IMR-90 (cell line): ENCODE measurements around the gene HSPA9. TPM values are rescaled to one million over a fixed set of nuclear protein-coding genes. Genes with fewer than 3 reads are reported as not detected.

Experiments used
- ATAC-seq: fragments of 200-7000 bp; cut with Tn5 transposase; 2 replicates; pipeline ENCODE4 v1.9.1; 2020; ENCODE audit warnings: low read depth, mild to moderate bottlenecking, moderate library complexity
- BruUV-seq: library from RNA; stranded (reverse); fragments of 400-500 nt; replicated peaks from 2 replicates; lab custom pipeline; 2021; lab: Mats Ljungman, UMichigan
- CTCF ChIA-PET: fragments of 300-600 bp; formaldehyde crosslinking; extraction: SDS; loops from one replicate; lab custom pipeline; 2021; ENCODE audit warnings: antibody characterized with exemption; lab: Yijun Ruan, JAX
- POLR2A ChIA-PET: fragments of 300-600 bp; sonication (Branson Sonifier 250); formaldehyde crosslinking; loops from one replicate; lab custom pipeline; 2022; ENCODE audit warnings: antibody characterized with exemption; ENCODE audit not compliant: unreplicated experiment; lab: Charles Lee
- DNase-seq: peaks from one replicate; pipeline ENCODE4 v3.0.0; 2013
- H2AFZ ChIP-seq: replicated peaks from 2 replicates; pipeline ENCODE3; 2013; ENCODE audit warnings: low read length, mild to moderate bottlenecking; ENCODE audit not compliant: poor library complexity
- H2AK5ac ChIP-seq: 2 replicates; pipeline ENCODE4 v1.6.1; 2013; ENCODE audit warnings: low read depth, low read length, inconsistent platforms
- H2AK9ac ChIP-seq: replicated peaks from 2 replicates; pipeline ENCODE3; 2013; ENCODE audit warnings: mild to moderate bottlenecking, low read depth, low read length, moderate library complexity; ENCODE audit not compliant: poor library complexity
- H2BK120ac ChIP-seq: 2 replicates; pipeline ENCODE4 v1.6.1; 2013; ENCODE audit warnings: low read depth, low read length, inconsistent platforms
- H2BK15ac ChIP-seq: 3 replicates; pipeline ENCODE4 v1.6.1; 2013; ENCODE audit warnings: low read depth, low read length, inconsistent platforms
- H2BK20ac ChIP-seq: 2 replicates; pipeline ENCODE4 v1.6.1; 2013; ENCODE audit warnings: low read depth, mild to moderate bottlenecking, inconsistent platforms, low read length, moderate library complexity
- H2BK5ac ChIP-seq: 2 replicates; pipeline ENCODE4 v1.6.1; 2013; ENCODE audit warnings: mild to moderate bottlenecking, low read depth, low read length, inconsistent platforms; ENCODE audit not compliant: poor library complexity, severe bottlenecking
- H3K14ac ChIP-seq: replicated peaks from 2 replicates; pipeline ENCODE4 v1.6.1; 2013; ENCODE audit warnings: low read depth, low read length, inconsistent platforms
- H3K18ac ChIP-seq: 2 replicates; pipeline ENCODE4 v1.6.1; 2013; ENCODE audit warnings: low read depth, low read length, control low read depth
- H3K23ac ChIP-seq: 2 replicates; pipeline ENCODE4 v1.6.1; 2013; ENCODE audit warnings: low read depth, low read length, inconsistent platforms
- H3K27ac ChIP-seq: 2 replicates; pipeline ENCODE4 v1.5.1; 2013; ENCODE audit warnings: mild to moderate bottlenecking, control low read depth, low read length; ENCODE audit not compliant: insufficient read depth
- H3K27me3 ChIP-seq: 2 replicates; pipeline ENCODE4 v1.6.1; 2013; ENCODE audit warnings: low read length; ENCODE audit not compliant: control insufficient read depth, insufficient read depth
- H3K36me3 ChIP-seq: 2 replicates; pipeline ENCODE4 v1.6.1; 2013; ENCODE audit warnings: low read length, mixed read lengths; ENCODE audit not compliant: control insufficient read depth, insufficient read depth
- H3K4ac ChIP-seq: 2 replicates; pipeline ENCODE4 v1.6.1; 2013; ENCODE audit warnings: low read depth, low read length, inconsistent platforms
- H3K4me1 ChIP-seq: 2 replicates; pipeline ENCODE4 v1.6.1; 2013; ENCODE audit warnings: low read length, mixed read lengths; ENCODE audit not compliant: control insufficient read depth, insufficient read depth
- H3K4me2 ChIP-seq: 2 replicates; pipeline ENCODE4 v1.6.1; 2013; ENCODE audit warnings: low read depth, mild to moderate bottlenecking, control low read depth, low read length, moderate library complexity
- H3K4me3 ChIP-seq: 2 replicates; pipeline ENCODE4 v1.5.1; 2013; ENCODE audit warnings: low read depth, mild to moderate bottlenecking, control low read depth, low read length, moderate library complexity; ENCODE audit not compliant: insufficient read depth
- H3K56ac ChIP-seq: 2 replicates; pipeline ENCODE4 v1.6.1; 2013; ENCODE audit warnings: low read length, inconsistent platforms; ENCODE audit not compliant: insufficient read depth; ENCODE audit errors: extremely low read depth
- H3K79me1 ChIP-seq, 2 experiments: 2 replicates each; pipeline ENCODE4 v1.6.1; 2013; ENCODE audit warnings: low read length in 2 of 2, inconsistent platforms in 1 of 2, low read depth in 1 of 2
- H3K9ac ChIP-seq: 2 replicates; pipeline ENCODE4 v1.6.1; 2013; ENCODE audit warnings: low read depth, low read length, control low read depth
- H3K9me1 ChIP-seq: 2 replicates; pipeline ENCODE4 v1.6.1; 2013; ENCODE audit warnings: low read length, inconsistent platforms; ENCODE audit not compliant: insufficient read depth
- H3K9me3 ChIP-seq: 2 replicates; pipeline ENCODE4 v1.6.1; 2013; ENCODE audit warnings: low read length; ENCODE audit not compliant: control insufficient read depth, insufficient read depth
- H4K20me1 ChIP-seq: 2 replicates; pipeline ENCODE4 v1.6.1; 2013; ENCODE audit warnings: low read length, inconsistent platforms; ENCODE audit not compliant: insufficient read depth
- H4K5ac ChIP-seq: 2 replicates; pipeline ENCODE4 v1.6.1; 2013; ENCODE audit warnings: mild to moderate bottlenecking, low read depth, low read length, control low read depth
- H4K8ac ChIP-seq, 2 experiments: 2 replicates each; pipeline ENCODE4 v1.6.1; 2013; ENCODE audit warnings: low read depth in 2 of 2, low read length in 2 of 2, control low read depth in 1 of 2, inconsistent platforms in 1 of 2
- H4K91ac ChIP-seq: 2 replicates; pipeline ENCODE4 v1.6.1; 2013; ENCODE audit warnings: low read depth, low read length, inconsistent platforms; ENCODE audit not compliant: insufficient read depth
- ELK1 ChIP-seq: fragments of 150-350 bp; IDR thresholded peaks from 2 replicates; pipeline ENCODE4 v1.6.1; 2016; ENCODE audit warnings: low read depth, mild to moderate bottlenecking, low read length, moderate library complexity, borderline replicate concordance
- MAFK ChIP-seq: IDR thresholded peaks from 2 replicates; pipeline ENCODE4 v1.6.1; 2012; ENCODE audit warnings: low read depth, low read length, improper control_type of control experiment
- SMC3 ChIP-seq: fragments of 150-350 bp; IDR thresholded peaks from 2 replicates; pipeline ENCODE4 v1.6.1; 2016; ENCODE audit warnings: low read depth, mild to moderate bottlenecking, antibody characterized with exemption, low read length, moderate library complexity
- dilution Hi-C: fragments of 300-500 bp; cut with HindIII; formaldehyde crosslinking; loops from one replicate; pipeline ENCODE4 v1.14.3; 2018; ENCODE audit warnings: low sequenced_read_pairs; ENCODE audit not compliant: unreplicated experiment
- in situ Hi-C: fragments of 300-500 bp; cut with MboI; formaldehyde crosslinking; loops from 3 replicates; pipeline ENCODE4 v1.14.3; 2019; ENCODE audit warnings: low sequenced_read_pairs, inconsistent platforms, mixed read lengths
- intact Hi-C: fragments of 100-400 bp; cut with micrococcal nuclease; formaldehyde crosslinking; loops from 2 replicates; pipeline ENCODE4 v1.10.0; 2022
- polyA plus RNA-seq, 3 experiments: library from polyadenylated mRNA; depleted of rRNA; stranded (reverse); fragments of >200 nt; gene quantifications; 2 replicates each; pipeline ENCODE4 v1.2.3, GENCODE V29; 2012; ENCODE audit warnings: low replicate concordance in 1 of 3
- total RNA-seq: library from RNA; depleted of rRNA; stranded (reverse); fragments of >200 nt; gene quantifications from 2 replicates; pipeline ENCODE4 v1.2.3, GENCODE V29; 2012

Gene HSPA9
- total and polyA plus RNA-seq, 2 of the 4 experiments (the other 2 are of a cell fraction): 157 to 472 TPM

DNA sequence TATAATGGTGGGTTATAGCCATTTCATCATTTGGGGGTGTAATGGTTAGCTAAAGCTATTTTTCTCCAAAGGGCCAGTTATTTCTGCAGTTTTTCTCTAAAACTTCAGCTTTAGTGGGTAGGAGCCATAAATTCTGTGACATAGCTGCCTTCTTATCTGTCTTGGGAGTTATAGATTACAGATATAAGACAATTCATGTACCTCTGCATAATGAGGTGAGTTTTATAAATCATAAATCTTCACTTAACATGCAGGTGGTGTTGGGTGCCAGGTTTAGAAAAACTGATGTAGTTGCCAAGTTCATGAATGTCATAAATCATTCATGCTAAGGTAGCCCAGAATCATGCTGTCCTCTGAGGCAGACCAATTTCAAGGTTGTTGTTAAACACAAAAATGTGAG, 10.0 kb upstream of the HSPA9 start:
- no peak overlapping the region for H2BK15ac ChIP-seq
- in situ Hi-C loops: no loop called here
- no peak overlapping the region for H3K18ac ChIP-seq
- POLR2A ChIA-PET: no interaction called here
- DNase-seq (no peak), ATAC-seq (no peak)
- no peak overlapping the region for H2BK20ac ChIP-seq
- H3K9me3 ChIP-seq: no peaks in the 10 kb centered on the region
- H3K36me3 ChIP-seq: no peaks in the 10 kb centered on the region
- no peaks in the 10 kb centered on the region for H3K79me1 ChIP-seq
- H4K5ac ChIP-seq: no peak overlapping the region
- CTCF ChIA-PET: no interaction called here
- no peak overlapping the region for H3K14ac ChIP-seq
- H2AFZ ChIP-seq: no peak overlapping the region
- intact Hi-C loops: no loop called here
- no peaks in the 10 kb centered on the region for H4K20me1 ChIP-seq
- H2BK120ac ChIP-seq: no peak overlapping the region
- no peak overlapping the region for H3K4me2 ChIP-seq
- H3K4me3 ChIP-seq: no peak overlapping the region
- dilution Hi-C loops: no loop called here
- no peak overlapping the region for H2AK5ac ChIP-seq
- no peak overlapping the region for H3K9ac ChIP-seq
- H3K4me1 ChIP-seq: no peaks in the 10 kb centered on the region
- TF ChIP-seq MAFK (no peak), SMC3 (no peak), ELK1 (no peak)
- no peak overlapping the region for H2BK5ac ChIP-seq
- H3K4ac ChIP-seq: no peak overlapping the region
- no TSS peak for BruUV-seq
- peaks cover 20% of the 10 kb centered on the region for H3K27me3 ChIP-seq
- no peaks in the 10 kb centered on the region for H3K9me1 ChIP-seq
- no peak overlapping the region for H2AK9ac ChIP-seq
- H3K23ac ChIP-seq: no peak overlapping the region
- H3K56ac ChIP-seq: no peak overlapping the region
- H4K8ac ChIP-seq: no peak overlapping the region
- no peak overlapping the region for H3K27ac ChIP-seq
- no peak overlapping the region for H4K91ac ChIP-seq
